ENCODE results near the gene DUOXA2. TPM values are rescaled to one million over a fixed set of nuclear protein-coding genes. Genes with fewer than 3 reads are reported as not detected.

The DUOXA2 gene
- total and polyA plus RNA-seq, 2 experiments from 2014 or later = not detected

GRCh38 chr15:45084163-45084562 is 30.0 kb upstream of the DUOXA2 start:
- Histone ChIP-seq H3K9me2 (ENCODE audit: insufficient read depth) (no peaks in the 10 kb centered on the region), H3K27ac (ENCODE audit: low read depth) (no peak overlapping the region), H3K4me2 (no peak overlapping the region), H3K27me3 (ENCODE audit: insufficient read depth) (no peaks in the 10 kb centered on the region), H2AFZ (no peak overlapping the region; the same call in 1 of the 2 replicates), H3K79me2 (replicated peaks; ENCODE audit: insufficient read depth) (no peaks in the 10 kb centered on the region), H3K36me3 (ENCODE audit: insufficient read depth) (no peaks in the 10 kb centered on the region), H3K4me1 (ENCODE audit: insufficient read depth) (no peaks in the 10 kb centered on the region), H3F3A (replicated peaks; ENCODE audit: low read depth) (no peaks in the 10 kb centered on the region), H3K4me3 (no peak overlapping the region), H4K20me1 (replicated peaks; ENCODE audit: insufficient read depth) (no peaks in the 10 kb centered on the region)
- no peaks in the 10 kb centered on the region for H3K4me1 Mint-ChIP-seq
- ATAC-seq (no peak), DNase-seq (ENCODE audit: low spot score) (no peak)
- H3K27ac Mint-ChIP-seq = no peak overlapping the region
- peaks cover 1% of the 10 kb centered on the region for H3K27me3 Mint-ChIP-seq (ENCODE audit: insufficient read depth, low read depth, poor library complexity)
- H3K4me3 Mint-ChIP-seq = no peak overlapping the region
- no peaks in the 10 kb centered on the region for H3K9me3 Mint-ChIP-seq
- TF ChIP-seq ZNF462 (CRISPR knock-in tag; IDR thresholded peaks at IDR 0.05) (no peak), EZH2 (IDR thresholded peaks at IDR 0.05; ENCODE audit: low read depth, unreplicated experiment) (no peak), ZNF114 (CRISPR knock-in tag; IDR thresholded peaks at IDR 0.05) (no peak), STAT1 (IDR thresholded peaks at IDR 0.05; ENCODE audit: unreplicated experiment) (no peak), NANOG (IDR thresholded peaks at IDR 0.05; ENCODE audit: borderline replicate concordance) (no peak), JUNB (IDR thresholded peaks at IDR 0.05; ENCODE audit: unreplicated experiment) (no peak), REST (IDR thresholded peaks at IDR 0.05; ENCODE audit: unreplicated experiment) (no peak), EZH2phosphoT487 (IDR thresholded peaks at IDR 0.05; ENCODE audit: unreplicated experiment) (no peak), POLR2AphosphoS5 (IDR thresholded peaks at IDR 0.05; ENCODE audit: low read depth) (no peak), ZNF331 (CRISPR knock-in tag; IDR thresholded peaks at IDR 0.05; ENCODE audit: low read depth) (no peak), CREB1 (CRISPR knock-in tag; IDR thresholded peaks at IDR 0.05; ENCODE audit: low read depth) (no peak)
- TF ChIP-seq, protein P1, sequence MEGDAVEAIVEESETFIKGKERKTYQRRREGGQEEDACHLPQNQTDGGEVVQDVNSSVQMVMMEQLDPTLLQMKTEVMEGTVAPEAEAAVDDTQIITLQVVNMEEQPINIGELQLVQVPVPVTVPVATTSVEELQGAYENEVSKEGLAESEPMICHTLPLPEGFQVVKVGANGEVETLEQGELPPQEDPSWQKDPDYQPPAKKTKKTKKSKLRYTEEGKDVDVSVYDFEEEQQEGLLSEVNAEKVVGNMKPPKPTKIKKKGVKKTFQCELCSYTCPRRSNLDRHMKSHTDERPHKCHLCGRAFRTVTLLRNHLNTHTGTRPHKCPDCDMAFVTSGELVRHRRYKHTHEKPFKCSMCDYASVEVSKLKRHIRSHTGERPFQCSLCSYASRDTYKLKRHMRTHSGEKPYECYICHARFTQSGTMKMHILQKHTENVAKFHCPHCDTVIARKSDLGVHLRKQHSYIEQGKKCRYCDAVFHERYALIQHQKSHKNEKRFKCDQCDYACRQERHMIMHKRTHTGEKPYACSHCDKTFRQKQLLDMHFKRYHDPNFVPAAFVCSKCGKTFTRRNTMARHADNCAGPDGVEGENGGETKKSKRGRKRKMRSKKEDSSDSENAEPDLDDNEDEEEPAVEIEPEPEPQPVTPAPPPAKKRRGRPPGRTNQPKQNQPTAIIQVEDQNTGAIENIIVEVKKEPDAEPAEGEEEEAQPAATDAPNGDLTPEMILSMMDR (conservative IDR thresholded peaks at IDR 0.05; ENCODE audit: low read depth in 2 of 2) = no peak
- TF ChIP-seq, protein P2, sequence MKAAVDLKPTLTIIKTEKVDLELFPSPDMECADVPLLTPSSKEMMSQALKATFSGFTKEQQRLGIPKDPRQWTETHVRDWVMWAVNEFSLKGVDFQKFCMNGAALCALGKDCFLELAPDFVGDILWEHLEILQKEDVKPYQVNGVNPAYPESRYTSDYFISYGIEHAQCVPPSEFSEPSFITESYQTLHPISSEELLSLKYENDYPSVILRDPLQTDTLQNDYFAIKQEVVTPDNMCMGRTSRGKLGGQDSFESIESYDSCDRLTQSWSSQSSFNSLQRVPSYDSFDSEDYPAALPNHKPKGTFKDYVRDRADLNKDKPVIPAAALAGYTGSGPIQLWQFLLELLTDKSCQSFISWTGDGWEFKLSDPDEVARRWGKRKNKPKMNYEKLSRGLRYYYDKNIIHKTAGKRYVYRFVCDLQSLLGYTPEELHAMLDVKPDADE (IDR thresholded peaks at IDR 0.05) = no peak
- H3K36me3 Mint-ChIP-seq (ENCODE audit: low read depth) = no peaks in the 10 kb centered on the region
